HepG2 (cell line): Measurements from ENCODE around the gene TSHZ2. TPM values are rescaled to one million over a fixed set of nuclear protein-coding genes. Genes with fewer than 3 reads are reported as not detected.

Experiments used
- ATAC-seq: fragments of 200-7000 bp; cut with Tn5 transposase; 3 replicates; pipeline ENCODE4 v1.9.1; 2020; ENCODE audit warnings: mild to moderate bottlenecking, moderate library complexity
- BruUV-seq: library from RNA; stranded (reverse); fragments of 400-500 nt; replicated peaks from 2 replicates; lab custom pipeline; 2021; lab: Mats Ljungman, UMichigan
- CTCF ChIA-PET: fragments of 300-600 bp; formaldehyde crosslinking; extraction: SDS; loops from one replicate; lab custom pipeline; 2021; ENCODE audit warnings: low total read pairs, inconsistent platforms, low intra/inter-chr PET ratio; lab: Yijun Ruan, JAX
- POLR2A ChIA-PET: fragments of 350-600 bp; sonication (Branson Sonifier 250); formaldehyde crosslinking; loops from one replicate; lab custom pipeline; 2020; ENCODE audit warnings: antibody characterized with exemption, inconsistent platforms; lab: Yijun Ruan, JAX
- DNase-seq: peaks from one replicate; pipeline ENCODE4 v3.0.0-alpha.2; 2015; ENCODE audit warnings: low spot score
- FAIRE-seq: peaks from 3 replicates; lab custom pipeline; 2011; peaks lifted over from hg19 to GRCh38; lab: Jason Lieb, UNC
- H2AFZ ChIP-seq: one replicate; pipeline ENCODE4 v1.6.1; 2011; ENCODE audit warnings: low read length, inconsistent platforms
- H3K27ac ChIP-seq: fragments of 300-600 bp; 3 replicates; pipeline ENCODE4 v1.8.0; 2011; ENCODE audit warnings: mixed run types, mild to moderate bottlenecking, mixed read lengths, low read length, inconsistent platforms; ENCODE audit not compliant: insufficient read depth; ENCODE audit errors: extremely low read length
- H3K27me3 ChIP-seq, 2 experiments: fragments of 200-600 bp in 1 of 2; 2 replicates in 1 of 2; 3 replicates in 1 of 2; pipeline versions ENCODE4 v1.6.0 to v1.8.0; 2011; ENCODE audit warnings: low read length in 2 of 2, mild to moderate bottlenecking in 2 of 2, moderate library complexity in 2 of 2, inconsistent platforms in 1 of 2; ENCODE audit not compliant: insufficient read depth in 2 of 2, control insufficient read depth in 1 of 2
- H3K36me3 ChIP-seq, 2 experiments: fragments of 200-600 bp in 1 of 2; replicated peaks in 1 of 2; 2 replicates in 1 of 2; 3 replicates in 1 of 2; pipeline versions ENCODE4 v1.5.1 to v1.8.0; 2011; ENCODE audit warnings: low read length in 2 of 2, inconsistent platforms in 1 of 2; ENCODE audit not compliant: insufficient read depth in 2 of 2, control insufficient read depth in 1 of 2
- H3K4me1 ChIP-seq: 2 replicates; pipeline ENCODE4 v1.5.1; 2012; ENCODE audit warnings: low read length, inconsistent platforms; ENCODE audit not compliant: insufficient read depth
- H3K4me2 ChIP-seq: 2 replicates; pipeline ENCODE4 v1.6.0; 2011; ENCODE audit warnings: low read depth, low read length, inconsistent platforms
- H3K4me3 ChIP-seq, 3 experiments: fragments of 200-600 bp in 1 of 3; sonication (generic), shearing (Covaris generic) in 1 of 3; replicated peaks in 1 of 3; 2 replicates each; pipeline ENCODE4 v1.5.1; 2011 to 2016; ENCODE audit warnings: low read length in 3 of 3, inconsistent platforms in 2 of 3, low read depth in 2 of 3, mild to moderate bottlenecking in 2 of 3, control low read depth in 1 of 3, mixed read lengths in 1 of 3; ENCODE audit not compliant: insufficient read depth in 1 of 3
- H3K79me2 ChIP-seq: one replicate; pipeline ENCODE4 v1.6.1; 2011; ENCODE audit warnings: low read length, inconsistent platforms; ENCODE audit not compliant: insufficient read depth
- H3K9ac ChIP-seq: 2 replicates; pipeline ENCODE4 v1.6.0; 2011; ENCODE audit warnings: mild to moderate bottlenecking, low read depth, low read length, inconsistent platforms; ENCODE audit not compliant: insufficient read depth
- H3K9me3 ChIP-seq: 2 replicates; pipeline ENCODE4 v1.5.1; 2012; ENCODE audit warnings: mild to moderate bottlenecking, low read length
- H4K20me1 ChIP-seq: 2 replicates; pipeline ENCODE4 v1.6.0; 2011; ENCODE audit warnings: inconsistent platforms, mild to moderate bottlenecking, low read length, moderate library complexity; ENCODE audit not compliant: insufficient read depth
- HNRNPLL ChIP-seq: fragments of 200-400 bp; formaldehyde crosslinking; IDR thresholded peaks from 2 replicates; pipeline ENCODE4 v1.6.1; 2017; ENCODE audit warnings: mild to moderate bottlenecking, low read depth, low read length; ENCODE audit not compliant: poor library complexity, severe bottlenecking
- LBX2 ChIP-seq: sonication (generic); formaldehyde crosslinking; IDR thresholded peaks from 2 replicates; pipeline ENCODE4 v1.5.0; 2020; ENCODE audit warnings: missing genetic modification reagents, mild to moderate bottlenecking, borderline replicate concordance
- NFIC ChIP-seq: IDR thresholded peaks from 2 replicates; pipeline ENCODE4 v1.6.1; 2012; ENCODE audit warnings: mild to moderate bottlenecking, low read length, inconsistent platforms
- PAWR ChIP-seq: sonication (generic); formaldehyde crosslinking; IDR thresholded peaks from 2 replicates; pipeline ENCODE4 v1.4.0; 2020; ENCODE audit warnings: missing genetic modification reagents, mild to moderate bottlenecking, borderline replicate concordance
- TOE1 ChIP-seq: sonication (generic); formaldehyde crosslinking; IDR thresholded peaks from 2 replicates; pipeline ENCODE4 v1.4.0; 2020; ENCODE audit warnings: mild to moderate bottlenecking, missing genetic modification reagents
- ZNF17 ChIP-seq: sonication (generic); formaldehyde crosslinking; IDR thresholded peaks from 2 replicates; pipeline ENCODE4 v1.5.0; 2020; ENCODE audit warnings: mild to moderate bottlenecking, missing genetic modification reagents
- ZNF205 ChIP-seq: IDR thresholded peaks from 2 replicates; pipeline ENCODE4 v1.6.1; 2018; ENCODE audit warnings: missing biosample characterization, missing genetic modification reagents
- ZNF609 ChIP-seq: sonication (generic); formaldehyde crosslinking; IDR thresholded peaks from 2 replicates; pipeline ENCODE4 v1.4.0; 2020; ENCODE audit warnings: mild to moderate bottlenecking, missing genetic modification reagents, borderline replicate concordance
- ZNF629 ChIP-seq: sonication (generic); formaldehyde crosslinking; conservative IDR thresholded peaks from 2 replicates; pipeline ENCODE4 v1.5.0; 2020; ENCODE audit warnings: missing genetic modification reagents
- ZNF83 ChIP-seq: sonication (generic); formaldehyde crosslinking; IDR thresholded peaks from 2 replicates; pipeline ENCODE4 v1.4.0; 2020; ENCODE audit warnings: missing genetic modification reagents, mild to moderate bottlenecking, borderline replicate concordance
- WGBS: methylation state at CpG from one replicate; pipeline ENCODE4 v1.1.6; 2017; ENCODE audit warnings: low lambda C conversion rate; 5-methylcytosine and 5-hydroxymethylcytosine counted together
- in situ Hi-C: cut with HindIII; loops from 2 replicates; pipeline ENCODE4 v1.10.0; 2017; ENCODE audit warnings: low pct_unique_long_range_greater_than_20kb; ENCODE audit not compliant: extremely low pct_ligation_motif_present
- intact Hi-C: fragments of 100-400 bp; cut with micrococcal nuclease; formaldehyde crosslinking; loops from one replicate; pipeline ENCODE4 v1.10.0; 2022; ENCODE audit not compliant: unreplicated experiment
- polyA plus RNA-seq, 8 experiments: library from polyadenylated mRNA; depleted of rRNA in 3 of 8; stranded (reverse) in 7 of 8; unstranded in 1 of 8; fragments of >200 nt; fragmentation: Illumina TruSeq in 4 of 8; extraction: Trizol in 4 of 8; gene quantifications; 2 replicates each; pipeline versions ENCODE4 v1.2.1 to v1.2.3, GENCODE V29; 2011 to 2016; ENCODE audit warnings: low read depth in 4 of 8, missing spikeins in 1 of 8, mixed read lengths in 1 of 8; ENCODE audit not compliant: insufficient read depth in 1 of 8
- total RNA-seq, 5 experiments: library from RNA; depleted of rRNA; stranded (reverse); fragments of >200 nt; fragmentation: Illumina TruSeq; extraction: Trizol; gene quantifications; 2 replicates each; pipeline ENCODE4 v1.2.3, GENCODE V29; 2016; ENCODE audit warnings: low read depth in 1 of 5

Gene TSHZ2
- total and polyA plus RNA-seq, 2 of the 13 experiments (the other 11 are each of a cell fraction or from before 2014, with no cell fraction given): 0.01 TPM; not detected in 1

GRCh38 chr20:53138454-53139262 lies 166.5 kb downstream of the TSHZ2 start:
- ATAC-seq: no peak
- POLR2A ChIA-PET: no interaction called here
- H3K27me3 ChIP-seq: no peaks in the 10 kb centered on the region
- H3K4me3 ChIP-seq: no peak overlapping the region
- DNase-seq: no peak
- H3K4me2 ChIP-seq: no peak overlapping the region
- no peaks in the 10 kb centered on the region for H4K20me1 ChIP-seq
- intact Hi-C loops: no loop called here
- no peak for TF ChIP-seq LBX2 (CRISPR knock-in tag)
- TF ChIP-seq ZNF205: no peak
- TF ChIP-seq TOE1 (CRISPR knock-in tag): no peak
- no peak for TF ChIP-seq PAWR (CRISPR knock-in tag)
- TF ChIP-seq ZNF629 (CRISPR knock-in tag): no peak
- no peak for TF ChIP-seq ZNF609 (CRISPR knock-in tag)
- no peak for TF ChIP-seq HNRNPLL
- TF ChIP-seq NFIC: no peak
- no peak for TF ChIP-seq ZNF17
- TF ChIP-seq ZNF83 (CRISPR knock-in tag): no peak
- TF ChIP-seq, all 625 proteins: peak for 0
- in situ Hi-C loops: no loop called here
- H3K36me3 ChIP-seq: no peaks in the 10 kb centered on the region
- no peak overlapping the region for H3K9ac ChIP-seq
- FAIRE-seq: no peak
- no peaks in the 10 kb centered on the region for H3K4me1 ChIP-seq
- H3K79me2 ChIP-seq: no peaks in the 10 kb centered on the region
- no peaks in the 10 kb centered on the region for H3K9me3 ChIP-seq
- H2AFZ ChIP-seq: no peak overlapping the region
- CTCF ChIA-PET: no interaction called here
- no peak overlapping the region for H3K27ac ChIP-seq
- no TSS peak for BruUV-seq
- WGBS: 1% methylated on average over 3 of the region's 3 CpGs
